Measurements from ENCODE around the gene TLDC2.

TLDC2 gene

GRCh38 chr20:36850759-36851158 lies 25.2 kb upstream of the TLDC2 start:
- DNase-seq (ENCODE audit: low read depth): no peak

DNA sequence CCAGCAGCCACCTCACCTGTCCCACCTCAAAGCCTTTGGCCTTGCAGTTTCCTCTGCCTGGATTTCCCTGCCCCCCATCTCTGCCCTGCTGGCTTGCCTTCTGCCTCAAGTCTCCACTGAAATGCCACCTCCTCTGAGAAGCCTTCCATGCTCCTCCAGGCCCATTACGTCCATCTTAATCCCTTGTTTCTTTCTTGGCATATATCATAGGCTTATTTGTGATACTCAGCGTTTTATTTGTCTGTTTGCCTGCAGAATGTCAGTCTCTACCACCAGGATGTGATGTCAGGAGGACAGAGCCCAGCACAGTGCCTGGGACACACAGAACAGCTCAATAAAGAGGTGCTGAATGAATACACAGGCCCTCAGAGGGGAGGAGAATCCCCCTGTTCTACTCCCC lies 24.4 kb upstream of the TLDC2 start:
- no peak for DNase-seq (ENCODE audit: low read depth)

DNA sequence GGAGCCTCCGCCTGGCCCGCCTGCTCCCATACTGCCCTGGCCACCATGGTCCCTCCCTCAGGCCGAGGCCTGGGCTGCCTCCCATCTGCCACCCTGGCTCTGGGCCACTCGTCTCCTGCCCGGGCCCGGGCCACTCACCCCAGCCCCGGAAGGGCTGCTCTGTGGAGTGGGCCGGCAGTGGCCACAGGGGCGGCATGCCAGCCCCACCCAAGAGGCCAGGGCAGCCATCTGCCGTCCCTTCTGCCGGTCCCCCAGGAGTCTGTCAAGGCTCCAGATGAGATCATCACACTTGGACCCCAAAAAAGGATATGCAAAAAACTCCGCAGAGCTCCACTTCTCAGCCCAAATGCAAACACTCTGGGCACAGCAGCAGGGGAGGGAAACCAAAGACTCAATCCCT lies 23.8 kb upstream of the TLDC2 start:
- DNase-seq (ENCODE audit: low read depth): no peak

GRCh38 chr20:36854348-36855240 lies 21.3 kb upstream of the TLDC2 start:
- DNase-seq (ENCODE audit: low read depth): no peak

DNA sequence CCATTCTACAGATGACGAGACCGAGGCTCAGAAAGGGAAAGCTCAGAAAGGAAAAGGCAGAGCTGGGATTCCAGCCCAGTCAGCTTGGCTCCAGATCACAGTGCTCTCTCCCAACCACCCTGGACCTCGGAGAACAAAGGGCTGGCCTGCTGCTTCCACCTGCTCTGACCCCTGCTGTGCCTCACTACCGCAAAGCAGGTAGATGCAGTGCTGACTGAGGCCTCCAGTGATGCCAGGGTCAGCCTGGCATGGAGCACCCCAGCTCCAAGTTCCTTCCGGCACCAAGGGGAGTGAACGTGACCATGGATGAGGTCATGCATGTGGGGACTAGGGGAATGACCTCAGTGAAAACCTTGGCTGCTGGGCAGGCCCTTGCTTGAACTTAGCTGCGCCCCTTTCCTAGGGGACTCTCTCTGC lies 20.7 kb upstream of the TLDC2 start:
- DNase-seq (ENCODE audit: low read depth): no peak

DNA sequence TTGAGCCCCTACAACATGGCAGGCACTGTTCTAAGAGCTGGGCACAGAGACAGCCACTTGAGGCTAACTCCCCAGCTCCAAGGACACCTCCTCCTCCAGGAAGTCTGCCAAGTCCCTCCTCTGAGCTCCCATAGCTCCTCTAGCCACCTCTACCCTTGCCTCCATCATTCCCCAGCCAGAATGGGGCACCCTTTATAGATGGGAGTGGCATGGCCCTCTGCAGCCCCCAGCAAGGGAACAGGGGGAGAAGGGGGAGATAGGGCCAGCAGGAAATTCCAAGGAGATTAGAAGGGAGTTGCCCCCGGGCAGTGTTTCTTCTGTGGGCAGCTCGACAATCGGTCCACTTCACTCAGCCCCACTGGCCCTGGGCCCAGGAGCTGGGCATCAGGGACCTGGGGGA lies 19.7 kb upstream of the TLDC2 start:
- DNase-seq (ENCODE audit: low read depth): no peak

GRCh38 chr20:36856691-36857635 lies 19.0 kb upstream of the TLDC2 start:
- no peak for DNase-seq (ENCODE audit: low read depth)

- DNase-seq (ENCODE audit: low read depth): no peak
Observed at GRCh38 chr20:36859282-36859555, 16.7 kb upstream of the TLDC2 start.

DNA sequence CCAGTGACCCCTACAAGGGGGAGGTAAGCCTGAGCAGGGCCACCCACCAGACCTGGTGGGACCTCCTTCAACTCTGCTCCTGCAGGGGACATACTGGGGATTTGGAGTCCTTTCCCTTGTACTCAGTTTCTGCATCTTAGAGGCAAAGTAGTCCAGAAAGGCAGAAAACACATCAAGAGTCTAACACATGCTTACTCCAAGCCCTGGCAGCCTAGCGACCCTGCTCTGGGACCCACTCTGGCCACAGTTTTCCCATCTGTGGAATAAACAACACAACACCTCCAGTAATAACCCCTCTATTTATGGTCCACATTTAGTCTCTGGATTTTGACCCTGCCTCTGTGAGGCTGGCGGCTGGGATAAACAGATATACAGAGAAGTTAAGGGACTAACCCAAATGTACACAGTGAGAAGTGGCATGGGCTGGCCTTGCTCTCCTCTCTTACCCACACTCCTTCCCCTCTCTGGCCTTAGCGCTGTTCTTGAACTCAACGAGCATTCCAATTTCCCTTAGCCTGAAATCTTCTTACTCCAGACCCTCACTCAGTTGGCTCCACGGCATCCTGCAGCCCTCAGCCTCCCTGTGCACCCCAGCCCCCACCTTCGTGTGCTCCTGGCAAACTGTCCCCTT lies 16.1 kb upstream of the TLDC2 start:
- DNase-seq (ENCODE audit: low read depth): no peak

GRCh38 chr20:36860339-36860738 lies 15.6 kb upstream of the TLDC2 start:
- DNase-seq (ENCODE audit: low read depth): no peak

DNA sequence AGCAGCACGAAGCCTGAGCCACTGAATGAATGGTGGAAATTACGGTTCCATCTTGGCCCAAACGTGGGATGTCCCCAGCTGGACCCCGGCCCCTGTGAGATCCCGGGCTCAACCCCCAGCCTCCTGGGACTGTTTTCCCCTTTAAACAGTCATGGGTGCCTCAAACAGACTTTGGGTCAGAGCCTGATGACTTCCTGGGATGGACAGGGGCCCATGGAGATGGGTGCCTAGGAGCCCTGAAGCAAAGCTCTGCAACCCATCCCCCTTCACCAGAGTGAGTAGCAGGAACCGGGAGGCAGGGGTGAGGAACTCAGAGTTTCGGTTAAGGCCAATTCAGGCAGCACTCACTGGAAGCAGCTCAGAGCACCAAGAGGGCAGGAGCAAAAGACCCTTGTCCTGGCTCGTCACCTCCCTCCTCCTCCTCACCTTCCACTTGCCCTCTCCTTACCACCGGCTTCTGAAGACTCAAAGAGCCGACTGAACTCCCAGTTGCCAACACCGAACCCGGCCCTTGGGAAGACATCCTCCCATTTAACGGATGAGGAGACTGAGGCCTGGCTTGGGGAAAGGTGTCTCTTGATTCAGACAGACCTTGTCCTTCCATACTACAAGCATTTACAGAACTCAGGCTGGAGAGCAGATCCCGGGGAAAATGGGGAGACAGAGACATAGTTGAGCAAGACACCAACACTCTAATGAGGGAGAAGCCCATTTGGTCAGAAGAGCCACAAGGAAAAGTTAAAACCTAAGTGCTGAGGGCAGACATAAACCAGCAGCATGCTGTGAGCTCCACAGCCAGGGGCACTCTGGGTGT lies 14.9 kb upstream of the TLDC2 start:
- DNase-seq (ENCODE audit: low read depth): no peak

DNA sequence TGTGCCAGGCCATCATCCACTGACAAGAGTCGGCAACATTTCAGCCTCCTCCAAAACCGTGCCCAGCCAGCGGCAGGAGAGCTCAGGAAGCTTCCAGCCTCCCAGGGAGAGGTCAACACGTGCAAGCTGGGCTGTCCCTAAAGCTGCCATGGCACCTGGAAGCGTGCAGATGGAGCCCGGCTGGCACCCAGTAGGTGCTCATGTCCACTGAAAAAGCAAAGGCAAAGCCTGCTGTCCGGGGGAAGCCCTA lies 14.4 kb upstream of the TLDC2 start:
- no peak for DNase-seq (ENCODE audit: low read depth)

GRCh38 chr20:36861875-36862801 lies 13.8 kb upstream of the TLDC2 start:
- DNase-seq (ENCODE audit: low read depth): no peak

DNA sequence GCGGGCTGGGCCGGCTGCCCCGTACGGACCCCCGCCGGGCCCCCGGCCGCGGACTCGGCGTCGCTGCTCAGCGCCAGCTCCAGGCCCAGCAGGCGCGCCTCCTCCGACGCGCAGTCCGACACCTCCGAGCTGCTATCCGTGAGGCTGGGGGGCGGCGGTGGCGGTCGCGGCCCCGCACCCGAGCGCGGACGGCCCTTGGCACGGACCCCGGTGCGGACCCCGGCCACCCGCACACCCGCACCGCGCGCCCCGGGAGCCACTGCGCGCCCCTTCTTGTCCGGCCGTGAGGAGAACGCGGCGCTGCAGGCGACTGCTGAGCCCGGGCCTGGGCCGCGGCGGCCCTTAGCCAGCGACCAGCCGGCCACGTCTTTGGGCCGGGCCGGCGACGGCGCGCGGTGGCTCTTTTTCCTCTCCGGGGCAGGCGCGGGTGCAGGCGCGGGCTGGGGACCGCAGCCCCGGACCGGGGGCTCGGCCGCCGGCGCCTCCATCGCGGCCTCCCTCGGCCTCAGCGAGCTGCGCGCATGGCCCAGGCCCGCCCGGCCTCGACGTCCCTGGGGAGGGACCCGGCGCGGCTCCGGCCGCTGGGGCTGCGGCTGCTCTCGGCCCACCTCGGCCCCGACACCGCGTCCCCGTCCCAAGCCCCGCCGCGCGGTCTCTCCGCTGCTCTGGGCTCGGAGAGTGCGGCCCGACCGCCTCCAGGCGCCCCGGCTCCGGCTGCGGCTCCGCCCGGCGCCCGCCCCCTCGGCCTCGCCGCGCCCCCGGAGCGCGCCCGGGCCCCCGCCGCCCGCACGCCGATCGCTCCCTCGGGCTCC lies 12.9 kb upstream of the TLDC2 start:
- no peak for DNase-seq (ENCODE audit: low read depth)

- DNase-seq (ENCODE audit: low read depth): no peak
Observed at GRCh38 chr20:36865076-36865860, 10.7 kb upstream of the TLDC2 start.

DNA sequence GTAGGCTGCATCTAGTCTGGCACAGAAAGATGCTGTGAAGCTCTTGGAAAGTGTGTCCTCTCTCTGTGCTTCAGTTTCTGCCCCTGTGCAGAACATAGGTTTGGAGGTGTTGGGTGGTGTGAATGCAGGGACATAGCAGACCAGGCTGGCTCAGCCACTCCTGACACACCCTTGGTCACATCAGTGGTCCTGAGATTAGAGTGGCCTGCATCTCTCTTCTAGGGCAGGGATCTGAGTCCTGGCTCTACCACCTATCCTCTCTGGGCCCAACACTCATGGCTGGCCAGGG lies 10.1 kb upstream of the TLDC2 start:
- no peak for DNase-seq (ENCODE audit: low read depth)

DNA sequence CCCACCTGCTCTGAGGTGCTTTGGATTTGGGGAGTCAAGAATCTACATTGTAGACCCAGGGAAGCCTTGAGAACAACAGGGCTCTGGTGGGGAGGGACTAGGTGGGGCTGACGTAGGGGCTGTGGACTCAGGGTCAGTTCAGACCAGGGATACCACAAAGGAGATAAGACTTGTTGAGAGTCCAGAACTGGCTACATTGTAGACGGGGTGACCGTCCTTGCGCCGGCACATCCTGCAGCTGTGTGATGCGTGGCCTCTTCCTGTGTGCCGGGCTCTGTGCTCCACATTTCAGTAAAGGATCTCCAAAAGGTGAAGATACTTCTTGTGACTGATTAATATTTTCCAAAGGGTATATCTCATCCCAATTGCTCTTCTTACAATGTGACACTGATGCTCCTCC lies 9.8 kb upstream of the TLDC2 start:
- no peak for DNase-seq (ENCODE audit: low read depth)

GRCh38 chr20:36866681-36867495 lies 9.1 kb upstream of the TLDC2 start:
- no peak for DNase-seq (ENCODE audit: low read depth)

Measured in non-pigmented ciliary epithelial cell (primary cell).